ENCODE measurements around the gene TSPOAP1. TPM values are rescaled to one million over a fixed set of nuclear protein-coding genes. Genes with fewer than 3 reads are reported as not detected.

TSPOAP1 gene
- polyA plus RNA-seq, 1 experiment, result 5.6 TPM

DNA sequence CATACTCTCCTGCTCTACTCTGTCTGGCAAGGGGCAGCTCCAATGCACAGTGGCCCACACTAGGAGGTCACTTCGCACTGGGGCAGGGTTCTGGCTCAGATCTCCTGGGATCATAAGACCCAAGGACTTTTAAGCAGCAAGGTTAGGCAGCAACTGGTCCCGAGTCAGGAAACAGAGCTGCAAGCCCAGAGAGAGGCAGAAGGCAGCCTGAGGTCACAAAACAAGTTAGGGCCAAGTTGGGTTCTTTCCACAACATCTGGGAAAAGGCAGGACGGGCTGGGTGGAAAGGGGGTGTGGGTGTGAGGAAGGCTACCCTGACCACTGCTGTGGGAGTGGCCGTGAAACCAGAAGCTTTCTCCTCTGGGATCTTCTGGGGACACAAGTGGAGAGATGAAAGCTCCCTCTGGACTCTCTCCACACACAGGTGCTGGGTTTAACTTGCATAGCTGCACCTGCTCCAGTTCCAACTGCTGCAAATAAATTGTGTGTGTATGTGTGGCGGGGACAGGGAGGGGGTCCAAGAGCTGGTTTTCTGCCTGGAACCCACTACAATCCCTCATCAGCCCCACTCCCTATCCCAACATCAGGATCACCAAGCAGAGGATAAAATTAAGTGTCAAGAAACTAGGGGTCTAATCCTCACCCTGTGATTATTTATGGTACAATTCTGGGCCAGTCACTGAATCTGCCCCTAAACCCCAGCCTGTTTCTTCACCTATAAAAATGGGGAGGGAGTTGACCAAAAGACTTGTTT is 8.0 kb upstream of the TSPOAP1 start:
- CTCF ChIA-PET, result interaction anchor here (0.9 to 4.5 kb wide), 4 partner anchors 16 to 80 kb away, joined by 3 to 19 read pairs (median 10); partner anchors contain the start of genes RNF43 and SUPT4H1
- POLR2A ChIA-PET, result interaction anchor here (0.5 to 4.3 kb wide), 3 partner anchors 15 to 181 kb away, joined by 3 to 26 read pairs (median 3); partner anchors contain the start of gene SUPT4H1
- DNase-seq (ENCODE audit: low read depth), result peak; percentile 25
- Histone ChIP-seq H3K27me3 (ENCODE audit: control insufficient read depth, insufficient read depth, low read length) (no peaks in the 10 kb centered on the region), H3K4me3 (ENCODE audit: low read depth, low read length) (no peak overlapping the region), H3K36me3 (ENCODE audit: control insufficient read depth, insufficient read depth, low read length) (no peaks in the 10 kb centered on the region)
- TF ChIP-seq, protein P1, sequence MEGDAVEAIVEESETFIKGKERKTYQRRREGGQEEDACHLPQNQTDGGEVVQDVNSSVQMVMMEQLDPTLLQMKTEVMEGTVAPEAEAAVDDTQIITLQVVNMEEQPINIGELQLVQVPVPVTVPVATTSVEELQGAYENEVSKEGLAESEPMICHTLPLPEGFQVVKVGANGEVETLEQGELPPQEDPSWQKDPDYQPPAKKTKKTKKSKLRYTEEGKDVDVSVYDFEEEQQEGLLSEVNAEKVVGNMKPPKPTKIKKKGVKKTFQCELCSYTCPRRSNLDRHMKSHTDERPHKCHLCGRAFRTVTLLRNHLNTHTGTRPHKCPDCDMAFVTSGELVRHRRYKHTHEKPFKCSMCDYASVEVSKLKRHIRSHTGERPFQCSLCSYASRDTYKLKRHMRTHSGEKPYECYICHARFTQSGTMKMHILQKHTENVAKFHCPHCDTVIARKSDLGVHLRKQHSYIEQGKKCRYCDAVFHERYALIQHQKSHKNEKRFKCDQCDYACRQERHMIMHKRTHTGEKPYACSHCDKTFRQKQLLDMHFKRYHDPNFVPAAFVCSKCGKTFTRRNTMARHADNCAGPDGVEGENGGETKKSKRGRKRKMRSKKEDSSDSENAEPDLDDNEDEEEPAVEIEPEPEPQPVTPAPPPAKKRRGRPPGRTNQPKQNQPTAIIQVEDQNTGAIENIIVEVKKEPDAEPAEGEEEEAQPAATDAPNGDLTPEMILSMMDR (IDR thresholded peaks at IDR 0.05; ENCODE audit: insufficient read depth, low read depth, low read length), result no peak

DNA sequence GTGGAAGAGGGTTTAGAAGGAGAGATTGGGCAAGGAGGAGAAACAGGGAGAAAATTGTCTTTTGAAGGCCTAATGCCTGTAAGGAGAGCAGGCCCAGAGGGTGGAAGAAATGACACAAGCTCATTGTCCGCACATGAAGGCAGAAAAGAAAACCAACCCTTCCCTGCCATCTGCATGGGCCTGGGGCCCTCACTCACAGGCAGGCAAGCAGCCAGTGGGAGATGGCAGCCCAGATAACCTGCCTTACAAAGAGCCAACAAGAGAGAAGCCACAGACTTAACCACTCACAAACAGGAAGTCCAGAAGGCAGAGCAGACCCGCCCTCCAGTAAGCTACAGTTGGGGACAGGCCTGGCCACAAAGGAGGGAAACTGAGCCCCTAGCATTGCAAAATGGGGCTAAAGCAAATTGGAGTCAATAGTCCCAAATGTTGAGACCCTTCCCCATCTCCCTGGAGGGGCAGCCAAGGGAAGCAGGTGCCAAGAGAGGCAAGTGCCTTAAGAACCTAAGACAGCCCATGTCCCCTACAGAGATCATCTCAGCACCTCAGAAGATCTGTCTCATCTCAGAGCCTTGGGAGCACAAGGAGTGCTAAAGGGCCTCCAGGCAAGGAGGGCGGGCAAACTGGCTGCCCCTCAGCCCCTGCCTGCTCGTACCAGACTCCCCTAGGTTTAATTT is 7.3 kb upstream of the TSPOAP1 start:
- TF ChIP-seq, protein P1 (IDR thresholded peaks at IDR 0.05; ENCODE audit: insufficient read depth, low read depth, low read length), result no peak
- no peaks in the 10 kb centered on the region for H3K36me3 ChIP-seq (ENCODE audit: control insufficient read depth, insufficient read depth, low read length)
- DNase-seq (ENCODE audit: low read depth), result no peak
- ChIA-PET CTCF (interaction anchor here (1.2 to 4.5 kb wide), 4 partner anchors 16 to 81 kb away, joined by 3 to 19 read pairs (median 10); partner anchors contain the start of genes RNF43 and SUPT4H1), POLR2A (interaction anchor here (0.5 to 4.3 kb wide), 3 partner anchors 16 to 182 kb away, joined by 3 to 26 read pairs (median 3); partner anchors contain the start of gene SUPT4H1)
- H3K4me3 ChIP-seq (ENCODE audit: low read depth, low read length), result no peak overlapping the region
- no peaks in the 10 kb centered on the region for H3K27me3 ChIP-seq (ENCODE audit: control insufficient read depth, insufficient read depth, low read length)

- Histone ChIP-seq H3K27me3 (ENCODE audit: control insufficient read depth, insufficient read depth, low read length) (no peaks in the 10 kb centered on the region), H3K36me3 (ENCODE audit: control insufficient read depth, insufficient read depth, low read length) (no peaks in the 10 kb centered on the region), H3K4me3 (ENCODE audit: low read depth, low read length) (no peak overlapping the region)
- ChIA-PET CTCF (interaction anchor here (1.2 to 2.4 kb wide), 2 partner anchors 18 to 82 kb away, joined by 3 to 8 read pairs; partner anchors contain the start of gene RNF43), POLR2A (no interaction called here)
- TF ChIP-seq, protein P1 (IDR thresholded peaks at IDR 0.05; ENCODE audit: insufficient read depth, low read depth, low read length), result no peak
- DNase-seq (ENCODE audit: low read depth), result no peak
Observed at GRCh38 chr17:58335061-58335731, 6.6 kb upstream of the TSPOAP1 start.

DNA sequence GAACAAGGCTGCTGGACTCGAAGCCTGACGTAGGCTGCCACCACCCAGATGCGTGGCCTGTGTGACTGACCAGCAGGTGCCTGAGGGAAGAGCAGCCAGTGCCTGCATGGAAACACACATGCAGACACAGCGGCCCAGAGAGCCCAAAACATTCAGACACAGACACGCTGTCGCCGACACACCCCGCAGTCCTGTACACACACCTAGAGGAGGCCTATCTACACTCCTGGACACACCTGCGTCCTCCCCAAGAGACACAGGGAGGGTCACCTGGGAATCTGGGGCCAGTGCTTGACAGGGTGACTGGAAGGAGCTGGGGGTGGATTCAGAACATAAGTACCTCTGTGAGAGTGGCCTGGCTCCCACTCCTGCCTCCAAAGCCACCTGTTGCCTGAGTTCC is 6.1 kb upstream of the TSPOAP1 start:
- TF ChIP-seq, protein P1 (IDR thresholded peaks at IDR 0.05; ENCODE audit: insufficient read depth, low read depth, low read length), result no peak
- no peaks in the 10 kb centered on the region for H3K27me3 ChIP-seq (ENCODE audit: control insufficient read depth, insufficient read depth, low read length)
- ChIA-PET CTCF (interaction anchor here (0.6 to 2.4 kb wide), 3 partner anchors 17 to 442 kb away, joined by 3 to 8 read pairs (median 3); partner anchors contain the start of gene RNF43), POLR2A (no interaction called here)
- DNase-seq (ENCODE audit: low read depth), result no peak
- H3K36me3 ChIP-seq (ENCODE audit: control insufficient read depth, insufficient read depth, low read length), result no peaks in the 10 kb centered on the region
- H3K4me3 ChIP-seq (ENCODE audit: low read depth, low read length), result no peak overlapping the region

All from BJ (cell line).